IPS DF 6.9 (cell line): ENCODE results near the gene CD6.

ENCODE experiments used
- DNase-seq: peaks from one replicate; pipeline ENCODE4 v3.0.0-alpha.2; 2013; ENCODE audit warnings: low read depth, low spot score
- H3K27ac ChIP-seq: one replicate; pipeline ENCODE4 v1.5.1; 2013; ENCODE audit warnings: low read length, control low read depth
- H3K27me3 ChIP-seq: 2 replicates; pipeline ENCODE4 v1.6.1; 2013; ENCODE audit warnings: mild to moderate bottlenecking, low read length; ENCODE audit not compliant: control insufficient read depth, insufficient read depth
- H3K36me3 ChIP-seq: 2 replicates; pipeline ENCODE4 v1.6.1; 2013; ENCODE audit warnings: low read length; ENCODE audit not compliant: control insufficient read depth, insufficient read depth
- H3K4me1 ChIP-seq: 2 replicates; pipeline ENCODE4 v1.6.1; 2013; ENCODE audit warnings: low read length; ENCODE audit not compliant: control insufficient read depth, insufficient read depth
- H3K4me3 ChIP-seq: 2 replicates; pipeline ENCODE4 v1.5.1; 2013; ENCODE audit warnings: mild to moderate bottlenecking, low read length
- H3K9me3 ChIP-seq: 2 replicates; pipeline ENCODE4 v1.6.1; 2013; ENCODE audit warnings: low read length, inconsistent platforms; ENCODE audit not compliant: control insufficient read depth, insufficient read depth
- WGBS: extraction: QIAGEN DNeasy Blood & Tissue Kit; methylation state at CpG from one replicate; pipeline ENCODE4 v1.1.7; 2013; ENCODE audit warnings: mixed read lengths, missing lambda C conversion rate; ENCODE audit not compliant: insufficient read length, insufficient coverage; 5-methylcytosine and 5-hydroxymethylcytosine counted together

CD6 gene

DNA sequence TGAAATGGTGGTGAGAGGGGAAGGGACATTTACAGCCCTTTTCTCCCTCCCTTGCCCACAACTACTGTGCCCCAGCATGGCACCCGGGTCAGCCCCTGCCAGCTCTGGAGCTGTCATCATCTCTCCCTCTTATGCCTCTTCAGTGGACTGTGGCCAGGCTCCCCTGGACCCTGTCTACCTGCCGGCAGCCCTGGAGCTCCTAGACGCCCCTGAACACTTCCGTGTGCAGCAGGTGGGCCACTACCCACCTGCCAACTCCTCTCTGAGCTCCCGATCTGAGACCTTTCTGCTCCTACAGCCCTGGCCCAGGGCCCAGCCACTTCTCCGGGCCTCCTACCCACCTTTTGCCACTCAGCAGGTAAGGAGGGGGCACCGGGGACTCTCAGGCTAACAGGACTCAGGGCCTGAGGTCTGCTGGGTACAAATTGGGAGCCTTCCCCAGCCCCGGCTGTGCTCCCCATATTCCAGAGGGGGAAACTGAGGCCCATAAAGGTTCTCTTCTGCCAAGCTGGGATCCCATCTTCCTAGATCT lies 44.4 kb upstream of the CD6 start:
- Histone ChIP-seq H3K27ac (no peak overlapping the region), H3K4me1 (peaks cover 4% of the 10 kb centered on the region), H3K9me3 (no peaks in the 10 kb centered on the region), H3K27me3 (no peaks in the 10 kb centered on the region), H3K4me3 (no peak overlapping the region), H3K36me3 (peaks cover 26% of the 10 kb centered on the region)
- no CpG with 5 or more reads among the region's 8 CpGs for WGBS
- DNase-seq, result no peak

GRCh38 chr11:60927600-60927999 lies 43.9 kb upstream of the CD6 start:
- Histone ChIP-seq H3K4me3 (no peak overlapping the region), H3K27me3 (no peaks in the 10 kb centered on the region), H3K36me3 (peaks cover 27% of the 10 kb centered on the region), H3K9me3 (no peaks in the 10 kb centered on the region), H3K4me1 (peaks cover 4% of the 10 kb centered on the region), H3K27ac (no peak overlapping the region)
- no CpG with 5 or more reads among the region's 16 CpGs for WGBS
- DNase-seq, result no peak

GRCh38 chr11:60928563-60929001 lies 42.9 kb upstream of the CD6 start:
- no peaks in the 10 kb centered on the region for H3K9me3 ChIP-seq
- H3K36me3 ChIP-seq, result peaks cover 29% of the 10 kb centered on the region
- peaks cover 3% of the 10 kb centered on the region for H3K4me1 ChIP-seq
- no peak for DNase-seq
- no CpG with 5 or more reads among the region's 20 CpGs for WGBS
- no peak overlapping the region for H3K27ac ChIP-seq
- no peaks in the 10 kb centered on the region for H3K27me3 ChIP-seq
- no peak overlapping the region for H3K4me3 ChIP-seq

GRCh38 chr11:60929764-60930163 lies 41.7 kb upstream of the CD6 start:
- Histone ChIP-seq H3K36me3 (peaks cover 35% of the 10 kb centered on the region), H3K4me3 (no peak overlapping the region), H3K9me3 (no peaks in the 10 kb centered on the region), H3K4me1 (no peaks in the 10 kb centered on the region; the same call in 1 of the 2 replicates), H3K27ac (no peak overlapping the region), H3K27me3 (no peaks in the 10 kb centered on the region)
- WGBS, result no CpG with 5 or more reads among the region's 4 CpGs
- DNase-seq, result no peak

- WGBS, result no CpG with 5 or more reads among the region's 4 CpGs
- H3K27me3 ChIP-seq, result no peaks in the 10 kb centered on the region
- DNase-seq, result no peak
- no peaks in the 10 kb centered on the region for H3K9me3 ChIP-seq
- peaks cover 35% of the 10 kb centered on the region for H3K36me3 ChIP-seq
- no peak overlapping the region for H3K27ac ChIP-seq
- no peaks in the 10 kb centered on the region; the same call in 1 of the 2 replicates for H3K4me1 ChIP-seq
- no peak overlapping the region for H3K4me3 ChIP-seq
Observed at GRCh38 chr11:60930394-60930793, 41.1 kb upstream of the CD6 start.

DNA sequence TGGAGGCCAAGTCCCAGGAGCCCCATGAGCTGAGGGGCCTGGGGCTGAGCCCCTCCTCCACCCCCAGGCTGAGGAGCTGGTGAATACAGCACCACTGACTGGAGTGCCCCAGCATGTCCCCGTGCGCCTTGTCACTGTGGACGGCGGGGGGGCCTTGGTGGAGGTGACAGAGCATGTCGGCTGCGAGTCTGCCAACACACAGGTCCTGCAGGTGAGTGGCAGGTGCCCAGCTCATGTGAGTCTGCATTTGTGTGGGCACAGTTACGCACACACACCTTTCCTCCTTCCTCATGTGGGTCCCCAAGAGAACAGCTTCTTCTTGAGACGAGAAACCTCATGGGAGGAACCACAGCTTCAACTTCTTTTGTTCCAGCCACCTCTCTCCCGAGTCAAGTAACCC lies 39.6 kb upstream of the CD6 start:
- no CpG with 5 or more reads among the region's 9 CpGs for WGBS
- no peak overlapping the region for H3K4me3 ChIP-seq
- H3K27ac ChIP-seq, result no peak overlapping the region
- H3K36me3 ChIP-seq, result peaks cover 35% of the 10 kb centered on the region
- H3K4me1 ChIP-seq, result no peaks in the 10 kb centered on the region; the same call in 1 of the 2 replicates
- no peak for DNase-seq
- no peaks in the 10 kb centered on the region for H3K9me3 ChIP-seq
- H3K27me3 ChIP-seq, result no peaks in the 10 kb centered on the region

DNA sequence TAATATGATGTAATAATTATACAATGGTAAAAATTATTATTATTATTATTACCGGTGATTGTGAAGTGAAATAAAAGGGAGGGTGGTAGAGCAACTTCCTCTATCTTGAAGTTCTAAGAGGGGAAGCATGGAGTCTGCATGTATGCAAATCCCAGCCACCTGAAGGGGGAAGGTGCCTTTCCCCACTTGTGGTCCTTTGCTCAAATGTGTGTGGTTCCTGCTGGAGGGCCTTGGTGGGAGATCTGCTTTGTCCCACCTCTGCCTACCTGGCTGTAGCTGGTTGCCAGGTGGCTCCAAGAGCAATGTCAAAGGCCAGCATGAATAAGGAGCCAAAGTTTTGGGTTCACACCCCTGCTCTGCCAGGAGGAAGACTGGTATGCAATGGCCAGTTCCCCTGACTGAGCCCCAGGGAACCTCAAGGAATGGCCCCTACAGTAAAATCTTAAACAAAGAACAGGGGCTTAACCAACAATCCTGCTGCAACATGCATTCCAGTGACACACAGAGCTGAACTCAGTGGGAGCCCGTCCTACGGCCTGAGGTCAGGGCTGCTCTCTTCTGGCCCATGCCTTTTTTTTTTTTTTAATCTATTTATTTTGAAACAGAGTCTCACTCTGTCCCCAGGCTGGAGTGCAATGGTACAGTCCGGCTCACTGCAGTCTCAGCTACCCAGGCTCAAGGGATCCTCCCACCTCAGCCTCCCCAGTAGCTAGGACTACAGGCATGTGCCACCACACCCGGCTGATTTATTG lies 38.7 kb upstream of the CD6 start:
- Histone ChIP-seq H3K27ac (no peak overlapping the region), H3K36me3 (peaks cover 31% of the 10 kb centered on the region), H3K27me3 (no peaks in the 10 kb centered on the region), H3K4me3 (no peak overlapping the region), H3K4me1 (no peaks in the 10 kb centered on the region; the same call in 1 of the 2 replicates), H3K9me3 (no peaks in the 10 kb centered on the region)
- no CpG with 5 or more reads among the region's 5 CpGs for WGBS
- DNase-seq, result no peak

GRCh38 chr11:60933416-60934123 lies 37.9 kb upstream of the CD6 start:
- Histone ChIP-seq H3K4me3 (no peak overlapping the region), H3K9me3 (no peaks in the 10 kb centered on the region), H3K36me3 (peaks cover 28% of the 10 kb centered on the region), H3K27me3 (no peaks in the 10 kb centered on the region), H3K4me1 (no peaks in the 10 kb centered on the region; the same call in 1 of the 2 replicates), H3K27ac (no peak overlapping the region)
- DNase-seq, result no peak
- WGBS, result no CpG with 5 or more reads among the region's 37 CpGs

- Histone ChIP-seq H3K36me3 (peaks cover 21% of the 10 kb centered on the region), H3K27me3 (no peaks in the 10 kb centered on the region), H3K9me3 (no peaks in the 10 kb centered on the region), H3K4me3 (no peak overlapping the region), H3K4me1 (no peaks in the 10 kb centered on the region; the same call in 1 of the 2 replicates), H3K27ac (no peak overlapping the region)
- DNase-seq, result no peak
- WGBS, result no CpG with 5 or more reads among the region's 57 CpGs
Observed at GRCh38 chr11:60934124-60934789, 37.2 kb upstream of the CD6 start.
